ENCODE results near the gene ZSWIM6. TPM values are rescaled to one million over a fixed set of nuclear protein-coding genes. Genes with fewer than 3 reads are reported as not detected.
A peak's percentile ranks its signal among the peaks of the same experiment; 100 is the strongest.

ZSWIM6 gene
- total and polyA plus RNA-seq, 8 donors, result 2.9 to 39.3 (median 15.4) TPM

- H3K36me3 ChIP-seq, result no peaks in the 10 kb centered on the region
- no peaks in the 10 kb centered on the region for H3K9me3 ChIP-seq
- DNase-seq, result no peak
- H3K4me3 ChIP-seq, result no peak overlapping the region
- intact Hi-C loops (cut with DNase I; ENCODE audit: low total_unique reads), result no loop called here
- H3K4me1 ChIP-seq, result peaks cover 0 to 4% (median 0%) of the 10 kb centered on the region in 4 donors
- no peak overlapping the region for H3K27ac ChIP-seq
- TF ChIP-seq POLR2A (IDR thresholded peaks at IDR 0.05) (no peak), EP300 (IDR thresholded peaks at IDR 0.05) (no peak), POLR2AphosphoS5 (IDR thresholded peaks at IDR 0.05) (no peak), CTCF (IDR thresholded peaks at IDR 0.05) (no peak)
- no peaks in the 10 kb centered on the region for H3K27me3 ChIP-seq
Observed at GRCh38 chr5:61559146-61559545, 227.1 kb downstream of the ZSWIM6 start.

- Histone ChIP-seq H3K27me3 (no peaks in the 10 kb centered on the region), H3K36me3 (no peaks in the 10 kb centered on the region), H3K4me3 (no peak overlapping the region), H3K9me3 (no peaks in the 10 kb centered on the region), H3K4me1 (peaks cover 0 to 4% (median 0%) of the 10 kb centered on the region in 4 donors), H3K27ac (no peak overlapping the region)
- WGBS, 5 donors, result 89 to 100% (median 97%) methylated on average over 1 of the region's 1 CpG
- intact Hi-C loops (cut with DNase I; ENCODE audit: low total_unique reads), result no loop called here
- TF ChIP-seq POLR2A (IDR thresholded peaks at IDR 0.05), result no peak
- no peak for TF ChIP-seq CTCF (IDR thresholded peaks at IDR 0.05)
- no peak for TF ChIP-seq POLR2AphosphoS5 (IDR thresholded peaks at IDR 0.05)
- TF ChIP-seq EP300 (IDR thresholded peaks at IDR 0.05), result no peak
- no peak for DNase-seq
Observed at GRCh38 chr5:61559722-61560121, 227.7 kb downstream of the ZSWIM6 start.

- H3K27me3 ChIP-seq, result no peaks in the 10 kb centered on the region
- intact Hi-C loops (cut with DNase I; ENCODE audit: low total_unique reads), result no loop called here
- peak; percentile 35 to 42 for DNase-seq
- H3K9me3 ChIP-seq, result no peaks in the 10 kb centered on the region
- TF ChIP-seq POLR2AphosphoS5 (IDR thresholded peaks at IDR 0.05), result peak in 1 of 3 donors; percentile 53
- TF ChIP-seq POLR2A (IDR thresholded peaks at IDR 0.05), result no peak
- 62 to 77% (median 71%) methylated on average over 3 of the region's 3 CpGs for WGBS, 5 donors
- H3K36me3 ChIP-seq, result no peaks in the 10 kb centered on the region
- H3K27ac ChIP-seq, result no peak overlapping the region
- no peak overlapping the region for H3K4me3 ChIP-seq
- peaks cover 0 to 4% (median 0%) of the 10 kb centered on the region in 4 donors for H3K4me1 ChIP-seq
Observed at GRCh38 chr5:61563401-61563800, 231.3 kb downstream of the ZSWIM6 start.

GRCh38 chr5:61567337-61567736 lies 235.3 kb downstream of the ZSWIM6 start:
- no peaks in the 10 kb centered on the region for H3K27me3 ChIP-seq
- H3K36me3 ChIP-seq, result no peaks in the 10 kb centered on the region
- DNase-seq, result no peak
- intact Hi-C loops (cut with DNase I; ENCODE audit: low total_unique reads), result no loop called here
- TF ChIP-seq EP300 (IDR thresholded peaks at IDR 0.05) (no peak), POLR2AphosphoS5 (IDR thresholded peaks at IDR 0.05) (no peak), CTCF (IDR thresholded peaks at IDR 0.05) (no peak), POLR2A (IDR thresholded peaks at IDR 0.05) (no peak)
- no peak overlapping the region for H3K4me3 ChIP-seq
- H3K27ac ChIP-seq, result no peak overlapping the region
- no peaks in the 10 kb centered on the region for H3K9me3 ChIP-seq
- WGBS, 5 donors, result 72 to 87% (median 82%) methylated on average over 5 of the region's 5 CpGs
- H3K4me1 ChIP-seq, result peaks cover 0 to 4% (median 0%) of the 10 kb centered on the region in 4 donors

GRCh38 chr5:61569353-61569752 lies 237.3 kb downstream of the ZSWIM6 start:
- H3K9me3 ChIP-seq, result no peaks in the 10 kb centered on the region
- intact Hi-C loops (cut with DNase I; ENCODE audit: low total_unique reads), result no loop called here
- DNase-seq, result peak in 1 of 2 donors; percentile 43
- H3K36me3 ChIP-seq, result no peaks in the 10 kb centered on the region
- H3K27ac ChIP-seq, result no peak overlapping the region
- no peaks in the 10 kb centered on the region for H3K4me1 ChIP-seq
- H3K27me3 ChIP-seq, result no peaks in the 10 kb centered on the region
- WGBS, 5 donors, result 81 to 92% (median 85%) methylated on average over 6 to 8 of the region's 8 CpGs
- TF ChIP-seq EP300 (IDR thresholded peaks at IDR 0.05), result no peak
- TF ChIP-seq POLR2AphosphoS5 (IDR thresholded peaks at IDR 0.05), result no peak
- no peak for TF ChIP-seq CTCF (IDR thresholded peaks at IDR 0.05)
- no peak for TF ChIP-seq POLR2A (IDR thresholded peaks at IDR 0.05)
- H3K4me3 ChIP-seq, result no peak overlapping the region

Data from stomach (tissue), 9 donors.